ENCODE results near the gene RNF223.
"Not testable (repeated sequence)": the region's sequence is repeated elsewhere in the genome, so short reads cannot be mapped to it uniquely, and the experiment has no call there.

The RNF223 gene

GRCh38 chr1:1069711-1070676, 4.1 kb downstream of the RNF223 start:
- DNase-seq = no peak

GRCh38 chr1:1069056-1069710, 4.9 kb downstream of the RNF223 start:
- DNase-seq = peak; percentile 92

GRCh38 chr1:1068517-1069055, 5.5 kb downstream of the RNF223 start:
- peak; percentile 43 for DNase-seq

GRCh38 chr1:1067860-1068516, 6.1 kb downstream of the RNF223 start:
- no peak for DNase-seq

GRCh38 chr1:1067284-1067859, 6.7 kb downstream of the RNF223 start:
- no peak for DNase-seq

GRCh38 chr1:1066403-1067283, 7.5 kb downstream of the RNF223 start:
- DNase-seq = no peak

GRCh38 chr1:1065940-1066304, 8.2 kb downstream of the RNF223 start:
- DNase-seq = not testable (repeated sequence)

- no peak for DNase-seq
These were observed 8.7 kb downstream of the RNF223 start for GRCh38 chr1:1065265-1065939.

GRCh38 chr1:1063945-1064831, 9.9 kb downstream of the RNF223 start:
- DNase-seq = peak; percentile 72

GRCh38 chr1:1063261-1063944, 10.7 kb downstream of the RNF223 start:
- DNase-seq = no peak

- no peak for DNase-seq
These were observed 11.6 kb downstream of the RNF223 start for GRCh38 chr1:1062348-1063163.

- DNase-seq = no peak
These were observed 12.3 kb downstream of the RNF223 start for GRCh38 chr1:1061682-1062345.

- no peak for DNase-seq
These were observed 13.7 kb downstream of the RNF223 start for GRCh38 chr1:1060281-1061000.

- peak; percentile 88 for DNase-seq
These were observed 14.4 kb downstream of the RNF223 start for GRCh38 chr1:1059494-1060280.

- no peak for DNase-seq
These were observed 15.1 kb downstream of the RNF223 start for GRCh38 chr1:1058921-1059493.
